COR-L47 (cell line): ENCODE data around the gene APOBEC3A.
"Not testable (repeated sequence)": the region's sequence is repeated elsewhere in the genome, so short reads cannot be mapped to it uniquely, and the experiment has no call there.

Experiments used
- DNase-seq: peaks from one replicate; lab custom pipeline; 2025; lab: John Stamatoyannopoulos, UW

Gene APOBEC3A

GRCh38 chr22:38959590-38959989, 2.2 kb downstream of the APOBEC3A start:
- DNase-seq = no peak

DNA sequence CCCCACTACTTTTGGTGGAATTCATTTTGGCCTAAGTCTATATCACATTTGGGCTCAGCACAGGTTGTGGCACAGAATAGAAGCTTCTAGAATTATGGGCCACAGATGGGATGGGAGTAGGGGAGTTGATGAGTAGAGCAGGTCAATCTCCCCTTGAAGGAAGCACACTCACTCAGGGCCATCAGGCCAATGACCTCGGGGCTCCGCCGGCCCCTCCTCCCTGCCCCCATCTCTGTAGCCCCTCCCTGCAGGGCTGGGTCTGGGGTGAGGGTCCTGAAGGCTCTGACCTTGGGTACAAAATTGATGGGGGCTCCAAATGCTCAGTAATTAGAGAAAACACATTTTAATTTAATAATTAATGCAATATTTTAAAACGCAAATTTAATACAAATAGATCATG, 3.3 kb downstream of the APOBEC3A start:
- not testable (repeated sequence) for DNase-seq

- not testable (repeated sequence) for DNase-seq
Measured at GRCh38 chr22:38963291-38963738, 5.9 kb downstream of the APOBEC3A start.

- no peak for DNase-seq
Measured at GRCh38 chr22:38963872-38964271, 6.5 kb downstream of the APOBEC3A start.

DNA sequence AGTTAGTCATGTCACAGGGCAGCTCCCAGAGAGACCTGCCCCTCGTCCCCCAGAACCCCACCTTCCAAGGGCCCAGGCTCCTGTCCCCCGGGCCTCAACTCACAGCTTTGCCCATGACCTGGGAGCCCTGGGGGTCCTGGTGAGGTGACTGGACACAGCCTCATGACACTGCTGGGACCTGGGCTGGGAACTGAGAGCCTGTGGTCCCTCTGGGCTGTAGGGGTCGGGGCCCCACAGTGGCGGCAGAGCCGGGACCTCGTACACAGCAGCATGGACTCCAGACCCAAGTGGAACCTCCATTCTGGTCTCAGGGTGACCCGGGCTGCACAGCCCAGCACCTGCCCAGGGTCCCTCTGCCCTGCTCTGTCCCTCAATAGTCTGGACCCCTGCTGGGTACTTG, 6.9 kb downstream of the APOBEC3A start:
- no peak for DNase-seq

DNA sequence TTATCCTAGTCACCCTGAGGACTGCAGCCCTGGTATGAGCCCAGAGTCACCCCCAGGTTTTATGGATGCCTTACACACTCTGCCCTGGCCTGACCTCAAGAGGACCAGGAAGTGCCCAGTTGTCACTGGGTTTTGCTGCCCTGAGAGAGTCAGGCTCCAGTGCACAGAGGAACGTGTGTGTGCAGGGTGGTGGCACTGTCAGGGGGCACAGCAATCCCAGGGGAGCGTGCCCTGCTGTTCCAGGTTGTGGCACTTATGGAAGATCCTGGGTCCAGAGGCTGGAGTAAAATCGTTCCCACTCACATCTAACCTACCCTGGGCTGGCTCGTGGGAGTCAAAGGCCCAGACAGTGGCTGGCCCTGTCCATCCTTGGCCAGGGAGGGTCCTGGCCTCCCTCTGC, 7.6 kb downstream of the APOBEC3A start:
- no peak for DNase-seq

DNA sequence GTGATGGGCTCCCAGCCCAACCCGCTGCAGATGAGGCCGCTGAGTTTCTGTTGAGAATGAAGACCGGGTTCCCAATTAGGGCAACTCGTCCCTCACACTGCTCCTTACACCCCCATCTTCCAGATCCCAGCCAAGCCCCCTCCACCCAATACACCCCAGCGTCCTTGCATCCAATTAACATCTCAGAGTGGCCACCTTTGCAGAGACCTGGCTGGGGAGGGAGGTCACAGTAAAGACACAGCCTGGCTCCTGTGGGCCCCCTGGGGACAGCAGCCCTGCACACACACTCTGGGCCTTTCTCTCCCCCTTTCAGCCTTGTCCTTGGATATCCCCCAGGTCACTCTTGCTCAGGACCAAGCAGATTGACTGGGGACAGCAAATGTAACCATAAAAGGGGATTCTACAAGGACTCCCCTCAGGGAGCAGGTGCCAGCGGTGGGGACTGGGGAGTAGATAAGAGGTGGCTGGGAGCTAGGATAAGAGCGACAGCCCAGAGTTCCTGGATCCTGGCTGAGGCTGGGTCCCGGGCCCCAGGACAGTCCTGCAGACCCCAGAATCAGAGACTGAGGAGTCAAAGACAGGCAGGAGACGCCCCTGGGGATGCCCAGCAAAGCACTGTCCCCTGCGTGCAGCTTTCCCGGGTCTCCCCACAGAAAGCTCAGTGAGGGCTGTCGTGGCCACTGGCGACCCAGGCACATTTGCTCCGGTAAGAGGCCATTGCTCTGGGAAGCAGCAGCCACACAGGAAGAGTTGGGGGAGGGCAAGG, 8.4 kb downstream of the APOBEC3A start:
- no peak for DNase-seq

GRCh38 chr22:38966380-38966702, 8.9 kb downstream of the APOBEC3A start:
- DNase-seq = no peak

DNA sequence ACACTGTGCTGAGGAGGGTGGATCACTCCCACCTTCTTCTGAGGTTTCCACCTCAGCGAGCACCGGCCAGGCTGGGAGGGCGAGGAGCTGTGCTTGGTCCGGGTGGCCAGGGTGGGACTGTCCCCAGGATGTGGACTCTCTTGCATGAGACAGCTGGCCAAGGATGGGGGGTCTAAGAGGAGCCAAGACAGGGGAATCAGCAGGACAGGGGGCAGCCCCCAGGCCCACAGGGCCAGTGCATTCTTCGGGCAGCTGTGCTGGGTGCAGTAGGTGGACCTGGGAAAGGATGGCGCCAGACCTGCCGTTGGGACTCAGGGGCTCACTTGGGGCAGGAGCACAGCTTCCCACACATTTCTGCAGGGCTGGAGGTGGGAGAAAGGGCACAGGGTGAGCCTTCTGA, 9.5 kb downstream of the APOBEC3A start:
- DNase-seq = no peak

- DNase-seq = no peak
Measured at GRCh38 chr22:38967451-38968450, 10.3 kb downstream of the APOBEC3A start.

- no peak for DNase-seq
Measured at GRCh38 chr22:38968801-38969200, 11.4 kb downstream of the APOBEC3A start.

GRCh38 chr22:38970551-38970950, 13.1 kb downstream of the APOBEC3A start:
- DNase-seq = no peak

DNA sequence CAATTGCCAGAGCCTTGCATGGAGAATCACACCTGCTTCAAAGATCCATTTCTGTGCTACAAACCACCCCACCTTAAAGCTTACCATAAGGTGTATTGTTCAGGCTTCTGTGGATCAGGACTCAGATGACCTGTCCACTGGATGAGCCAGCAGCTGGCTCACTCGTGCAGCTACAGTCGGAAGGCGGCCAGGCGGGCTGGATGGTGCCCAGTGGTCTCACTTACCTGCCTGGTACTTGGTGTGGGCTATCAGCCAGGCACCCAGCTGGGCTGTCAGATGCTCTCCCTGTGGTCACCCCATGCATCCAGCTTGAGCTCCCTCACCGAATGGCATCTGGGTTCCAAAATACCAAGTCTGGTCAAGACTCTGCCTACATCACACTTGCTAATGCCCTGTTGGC, 13.8 kb downstream of the APOBEC3A start:
- no peak for DNase-seq

GRCh38 chr22:38971791-38972190, 14.4 kb downstream of the APOBEC3A start:
- DNase-seq = no peak

DNA sequence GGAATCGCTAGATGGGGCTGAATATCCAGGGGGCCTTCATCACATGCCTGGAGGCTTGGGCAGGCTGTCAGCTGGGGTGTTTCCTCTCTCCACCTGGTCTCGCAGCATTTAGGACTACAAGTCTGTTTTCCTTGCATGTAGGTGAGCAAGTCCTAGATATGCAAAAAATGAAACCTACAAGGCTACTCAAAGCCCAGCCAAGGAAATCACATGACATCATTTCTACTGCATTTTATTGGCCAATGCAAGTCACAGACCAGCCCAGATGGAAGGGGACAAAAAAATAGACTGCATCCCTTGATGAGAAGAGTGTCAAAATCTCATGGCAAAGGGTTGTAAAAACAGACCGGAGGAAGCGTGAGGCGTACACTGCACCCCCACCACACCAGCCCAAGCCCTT, 15.1 kb downstream of the APOBEC3A start:
- DNase-seq = no peak

DNA sequence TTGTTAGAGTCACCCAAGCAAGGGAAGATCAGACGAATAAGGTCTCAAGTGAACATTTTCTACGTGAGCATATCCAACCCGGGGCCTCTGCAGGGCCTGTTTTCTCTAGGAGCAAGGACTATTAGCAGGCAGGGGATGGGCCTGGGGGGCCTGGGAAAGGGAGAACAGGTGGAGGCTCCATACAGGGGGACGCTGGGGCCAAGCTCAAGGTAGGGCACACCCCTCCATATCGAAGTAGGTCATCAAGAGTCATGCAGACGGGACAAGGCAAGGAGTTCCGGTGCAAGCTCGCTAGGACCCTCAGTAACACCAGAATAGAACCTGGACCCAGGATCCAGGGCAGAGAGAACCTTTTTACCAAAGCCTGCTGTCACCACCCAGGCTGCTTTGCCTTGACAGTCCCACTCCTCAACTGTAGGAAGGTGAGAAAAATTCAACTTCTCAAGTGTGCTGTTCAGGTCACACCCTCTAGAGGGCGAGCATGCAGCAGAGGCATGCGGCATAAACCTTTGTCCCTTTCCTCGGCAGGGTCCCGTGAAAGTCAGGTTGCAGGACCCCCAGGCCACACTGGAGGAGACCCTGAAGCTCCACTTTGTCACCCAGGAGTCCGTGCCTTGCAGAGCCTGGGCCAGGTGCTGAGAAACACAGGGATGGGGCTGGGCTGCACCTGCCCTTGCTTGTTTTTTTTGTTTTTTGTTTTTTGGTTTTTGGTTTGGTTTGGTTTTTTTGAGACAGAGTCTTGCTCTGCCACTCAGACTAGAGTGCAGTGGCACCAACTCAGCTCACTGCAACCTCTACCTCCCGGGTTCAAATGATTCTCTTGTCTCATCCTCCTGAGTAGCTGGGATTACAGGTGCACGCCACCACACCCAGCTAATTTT, 16.1 kb downstream of the APOBEC3A start:
- peak; percentile 14 for DNase-seq

DNA sequence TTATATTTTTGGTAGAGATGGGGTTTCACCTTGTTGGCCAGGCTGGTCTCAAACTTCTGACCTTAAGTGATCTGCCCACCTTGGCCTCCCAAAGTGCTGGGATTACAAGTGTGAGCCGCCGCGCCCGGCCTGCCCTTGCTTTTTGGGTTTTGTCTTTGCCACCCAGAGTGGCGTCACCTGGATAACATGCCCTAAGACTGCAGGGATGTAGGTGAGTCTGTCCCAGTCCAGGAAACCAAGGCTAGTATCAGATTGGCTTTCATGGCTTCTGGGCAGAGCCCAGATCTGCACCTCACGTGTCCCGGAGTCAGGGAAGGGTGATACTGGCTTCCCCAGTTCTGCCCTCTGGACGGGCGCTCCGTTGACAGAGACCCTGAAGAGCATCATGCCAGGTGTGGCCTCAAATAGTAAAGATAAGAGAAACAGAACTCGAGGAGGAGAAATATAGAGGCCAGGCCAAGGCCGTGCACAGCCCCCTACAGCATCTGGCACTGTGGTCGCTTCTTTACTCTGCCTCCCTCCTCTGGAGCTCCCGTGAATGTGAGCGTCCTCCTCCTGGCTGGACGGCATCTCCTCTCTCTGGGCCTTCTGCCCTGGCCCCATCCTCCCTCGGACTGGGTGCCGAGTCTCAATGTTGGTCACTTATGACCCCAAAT, 16.9 kb downstream of the APOBEC3A start:
- no peak for DNase-seq

DNA sequence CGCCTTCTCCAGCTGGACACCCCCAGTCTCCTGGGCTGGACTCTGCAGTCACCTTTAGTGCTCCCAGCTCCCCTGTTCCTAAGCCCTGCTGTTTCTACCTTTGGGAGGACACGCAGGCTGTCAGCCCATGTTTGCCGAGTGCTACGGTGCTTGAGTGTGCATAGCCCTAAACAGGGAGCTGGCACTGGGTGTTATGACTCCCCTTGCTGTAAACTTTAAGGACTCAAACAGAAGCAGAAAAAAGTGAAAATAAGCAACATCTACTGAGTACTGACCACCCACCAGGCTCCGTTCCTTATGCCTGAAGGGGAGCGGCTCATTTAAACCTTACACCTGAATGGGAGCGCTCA, 17.4 kb downstream of the APOBEC3A start:
- no peak for DNase-seq

DNA sequence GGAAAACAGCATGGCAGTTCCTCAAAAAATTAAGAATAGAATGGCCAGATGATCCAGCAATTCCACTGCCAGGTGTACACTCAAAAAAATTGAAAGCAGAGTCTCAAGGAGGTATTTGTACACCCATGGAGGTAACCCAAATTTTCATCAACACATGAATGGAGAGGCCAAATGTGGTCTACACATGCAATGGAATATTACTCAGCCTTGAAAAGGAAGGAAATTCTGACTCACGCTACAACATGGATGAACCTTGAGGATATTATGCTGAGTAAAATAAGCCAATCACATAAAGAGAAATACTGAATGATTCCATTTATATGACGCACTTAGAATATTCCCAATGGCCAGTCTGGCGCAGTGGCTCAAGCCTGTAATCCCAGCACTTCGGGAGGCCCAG, 19.9 kb downstream of the APOBEC3A start:
- DNase-seq = not testable (repeated sequence)

GRCh38 chr22:38980587-38980986, 23.2 kb downstream of the APOBEC3A start:
- DNase-seq = not testable (repeated sequence)
